Hepatocyte (in vitro differentiated cells): ENCODE measurements around the gene TXLNA.

Experiments used
- CTCF ChIP-seq: fragments of 200-600 bp; sonication (generic); IDR thresholded peaks from 2 replicates; pipeline ENCODE4 v1.5.1; 2016; ENCODE audit warnings: antibody characterized with exemption, mild to moderate bottlenecking; ENCODE audit not compliant: poor library complexity
- EZH2 ChIP-seq: fragments of 200-600 bp; sonication (generic); IDR thresholded peaks from 2 replicates; pipeline ENCODE4 v1.6.1; 2016; ENCODE audit warnings: antibody characterized with exemption, mild to moderate bottlenecking, borderline replicate concordance

GRCh38 chr1:32208469-32208868 is 29.0 kb downstream of the TXLNA start:
- TF ChIP-seq CTCF (no peak), EZH2 (no peak)
